ENCODE results near the gene JADE2.

Gene JADE2

DNA sequence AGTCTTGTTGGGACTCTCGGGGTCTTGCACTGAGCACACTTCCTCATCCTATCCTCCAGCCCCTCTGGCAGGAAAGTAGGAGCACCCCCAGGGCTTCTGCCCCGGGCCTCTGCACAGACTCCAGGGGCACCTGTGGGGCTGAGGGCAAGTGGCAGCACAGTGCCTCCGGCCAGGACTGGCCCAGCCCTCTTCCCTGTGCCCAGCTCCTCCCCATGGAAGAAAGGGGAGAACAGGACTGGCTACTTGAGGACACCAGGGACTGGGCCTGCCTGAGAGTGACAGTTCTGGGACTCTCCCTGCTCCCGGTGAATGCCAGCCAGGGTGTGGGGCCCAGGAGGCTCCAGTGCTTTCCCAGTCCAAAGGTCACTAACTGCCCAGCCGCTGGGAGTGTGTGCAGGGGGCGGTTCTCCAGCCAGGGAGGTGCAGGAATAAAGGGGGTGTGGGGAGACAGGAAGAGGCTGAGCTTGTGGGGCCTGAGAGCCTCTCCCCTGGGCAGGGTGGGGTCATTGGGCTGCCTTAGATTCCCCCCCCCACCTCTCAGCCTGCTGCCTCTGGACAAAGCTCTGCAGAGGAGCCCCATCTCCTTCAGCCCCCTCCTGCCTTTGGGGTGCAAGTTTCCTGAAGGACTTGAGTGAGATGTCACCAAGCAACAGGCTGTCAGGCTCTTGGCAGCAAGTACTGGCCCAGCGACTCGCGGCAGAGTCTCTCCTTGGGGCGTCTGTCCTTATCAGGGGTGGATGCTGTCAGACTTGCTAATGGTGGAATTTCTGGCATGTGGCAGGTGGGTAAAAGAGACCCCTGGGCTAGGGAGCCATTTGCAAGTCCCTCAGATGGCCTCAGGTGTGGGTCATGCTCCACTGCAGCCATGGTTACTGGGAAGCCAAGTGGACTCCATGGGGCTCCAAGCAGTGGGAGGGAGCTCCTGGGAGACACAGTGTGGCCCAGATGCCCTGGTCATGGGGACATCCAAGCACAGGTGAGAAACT, 19.1 kb upstream of the JADE2 start:
- TF ChIP-seq, protein P1, sequence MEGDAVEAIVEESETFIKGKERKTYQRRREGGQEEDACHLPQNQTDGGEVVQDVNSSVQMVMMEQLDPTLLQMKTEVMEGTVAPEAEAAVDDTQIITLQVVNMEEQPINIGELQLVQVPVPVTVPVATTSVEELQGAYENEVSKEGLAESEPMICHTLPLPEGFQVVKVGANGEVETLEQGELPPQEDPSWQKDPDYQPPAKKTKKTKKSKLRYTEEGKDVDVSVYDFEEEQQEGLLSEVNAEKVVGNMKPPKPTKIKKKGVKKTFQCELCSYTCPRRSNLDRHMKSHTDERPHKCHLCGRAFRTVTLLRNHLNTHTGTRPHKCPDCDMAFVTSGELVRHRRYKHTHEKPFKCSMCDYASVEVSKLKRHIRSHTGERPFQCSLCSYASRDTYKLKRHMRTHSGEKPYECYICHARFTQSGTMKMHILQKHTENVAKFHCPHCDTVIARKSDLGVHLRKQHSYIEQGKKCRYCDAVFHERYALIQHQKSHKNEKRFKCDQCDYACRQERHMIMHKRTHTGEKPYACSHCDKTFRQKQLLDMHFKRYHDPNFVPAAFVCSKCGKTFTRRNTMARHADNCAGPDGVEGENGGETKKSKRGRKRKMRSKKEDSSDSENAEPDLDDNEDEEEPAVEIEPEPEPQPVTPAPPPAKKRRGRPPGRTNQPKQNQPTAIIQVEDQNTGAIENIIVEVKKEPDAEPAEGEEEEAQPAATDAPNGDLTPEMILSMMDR (IDR thresholded peaks at IDR 0.05; ENCODE audit: low read depth, low read length): no peak
- TF ChIP-seq POLR2A (IDR thresholded peaks at IDR 0.05; ENCODE audit: extremely low read depth, insufficient read length): no peak
- TF ChIP-seq, protein P2, sequence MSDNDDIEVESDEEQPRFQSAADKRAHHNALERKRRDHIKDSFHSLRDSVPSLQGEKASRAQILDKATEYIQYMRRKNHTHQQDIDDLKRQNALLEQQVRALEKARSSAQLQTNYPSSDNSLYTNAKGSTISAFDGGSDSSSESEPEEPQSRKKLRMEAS (IDR thresholded peaks at IDR 0.05; ENCODE audit: low read depth, low read length): no peak
- no peak for TF ChIP-seq MYC (IDR thresholded peaks at IDR 0.05; ENCODE audit: low read depth, low read length)
- no peak for DNase-seq (ENCODE audit: low read depth)

DNA sequence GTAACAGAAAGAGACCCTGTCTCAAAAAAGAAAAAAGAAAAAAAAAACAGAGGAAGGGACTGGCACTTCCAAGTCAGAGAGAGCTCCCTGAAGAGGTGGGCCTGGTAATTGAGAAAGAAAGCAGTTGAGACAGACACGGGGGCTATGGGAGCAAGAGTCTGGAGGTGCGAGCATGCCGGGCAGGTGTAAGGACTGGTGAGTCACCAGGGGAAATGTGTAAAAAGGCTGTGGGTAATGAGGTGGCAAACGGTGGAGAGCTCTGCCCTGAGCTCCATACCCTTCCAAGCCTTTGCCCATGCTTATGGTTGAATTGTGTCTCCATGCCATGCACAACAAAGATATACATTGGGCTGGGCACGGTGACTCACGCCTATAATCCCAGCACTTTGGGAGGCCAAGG, 18.0 kb upstream of the JADE2 start:
- TF ChIP-seq, protein P2 (IDR thresholded peaks at IDR 0.05; ENCODE audit: low read depth, low read length): no peak
- TF ChIP-seq, protein P1 (IDR thresholded peaks at IDR 0.05; ENCODE audit: low read depth, low read length): no peak
- TF ChIP-seq POLR2A (IDR thresholded peaks at IDR 0.05; ENCODE audit: extremely low read depth, insufficient read length): no peak
- TF ChIP-seq MYC (IDR thresholded peaks at IDR 0.05; ENCODE audit: low read depth, low read length): no peak
- no peak for DNase-seq (ENCODE audit: low read depth)
- H3K4me3 ChIP-seq (ENCODE audit: low read depth, low read length): no peak overlapping the region

More for the DNA sequence above, 19.1 kb upstream of the JADE2 start:
- no peak overlapping the region for H3K4me3 ChIP-seq (ENCODE audit: low read depth, low read length)

DNA sequence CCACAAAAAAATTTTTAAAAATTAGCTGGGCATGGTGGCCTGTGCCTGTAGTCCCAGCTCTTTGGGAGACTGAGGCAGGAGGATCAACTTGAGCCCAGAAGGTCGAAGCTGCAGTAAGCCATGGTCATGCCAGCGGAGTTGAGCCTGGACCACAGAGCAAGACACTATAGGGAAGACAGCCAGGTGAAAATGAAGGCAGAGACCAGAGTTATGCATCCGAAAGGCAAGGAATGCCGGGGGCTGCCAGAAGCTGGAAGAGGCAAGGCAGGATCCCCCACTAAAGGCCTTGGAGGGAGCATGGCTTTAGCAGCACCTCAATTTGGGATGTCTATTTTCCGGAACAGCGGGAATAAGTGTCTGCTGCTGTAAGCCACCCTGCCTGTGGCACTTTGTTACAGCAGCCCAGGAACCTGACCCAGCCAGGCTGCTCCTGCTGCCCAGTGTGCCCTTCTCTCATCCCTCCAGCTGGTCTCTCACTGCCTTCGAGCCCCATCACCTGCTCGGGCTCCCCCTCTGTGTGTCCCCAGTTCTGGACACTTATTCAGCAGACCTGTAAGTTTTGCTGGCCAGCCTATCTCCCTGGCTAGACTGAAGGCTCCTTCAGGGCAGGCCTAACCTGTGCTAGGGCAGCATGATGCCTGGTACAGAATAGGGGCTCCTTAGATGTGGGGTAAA, 16.8 kb upstream of the JADE2 start:
- DNase-seq (ENCODE audit: low read depth): no peak
- H3K4me3 ChIP-seq (ENCODE audit: low read depth, low read length): no peak overlapping the region
- TF ChIP-seq, protein P2 (IDR thresholded peaks at IDR 0.05; ENCODE audit: low read depth, low read length): no peak
- no peak for TF ChIP-seq MYC (IDR thresholded peaks at IDR 0.05; ENCODE audit: low read depth, low read length)
- TF ChIP-seq, protein P1 (IDR thresholded peaks at IDR 0.05; ENCODE audit: low read depth, low read length): no peak
- TF ChIP-seq POLR2A (IDR thresholded peaks at IDR 0.05; ENCODE audit: extremely low read depth, insufficient read length): no peak

DNA sequence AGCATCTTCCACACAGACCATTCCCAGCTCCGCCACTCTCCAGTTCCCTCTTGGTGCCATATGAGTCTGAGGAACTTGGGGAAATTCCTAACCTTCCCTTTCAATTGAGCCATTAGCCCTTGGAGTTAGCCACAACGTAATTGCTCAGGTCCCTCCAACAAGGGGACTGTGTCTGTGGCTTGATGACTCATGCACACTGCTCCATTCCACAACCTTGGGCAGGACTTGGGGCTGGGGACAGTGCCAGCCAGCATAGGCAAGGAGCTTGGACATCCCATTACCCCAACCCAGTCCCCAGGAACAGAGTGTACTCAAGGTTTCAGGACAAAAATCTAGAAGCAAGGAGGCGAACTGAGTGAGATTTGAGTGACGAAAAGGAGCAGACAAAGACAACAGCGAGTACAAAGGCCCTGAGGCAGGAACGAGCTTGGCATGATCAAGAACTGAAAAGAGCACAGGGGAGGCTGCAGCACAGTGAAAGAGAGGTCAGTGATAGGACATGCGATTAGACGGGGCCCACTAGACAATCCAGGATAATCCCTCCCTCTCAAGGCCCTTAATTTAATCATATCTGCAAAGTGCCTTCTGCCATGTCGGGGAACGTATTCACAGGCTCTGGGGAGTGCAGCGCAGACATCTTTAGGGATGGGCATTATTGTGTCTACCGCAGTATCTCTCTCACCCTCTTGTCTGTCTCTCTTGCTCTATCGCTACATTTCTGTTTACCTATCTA, 16.0 kb upstream of the JADE2 start:
- H3K4me3 ChIP-seq (ENCODE audit: low read depth, low read length): no peak overlapping the region
- DNase-seq (ENCODE audit: low read depth): peak; percentile 80

More for the DNA sequence above, 16.0 kb upstream of the JADE2 start:
- TF ChIP-seq POLR2A (IDR thresholded peaks at IDR 0.05; ENCODE audit: extremely low read depth, insufficient read length) (no peak), MYC (IDR thresholded peaks at IDR 0.05; ENCODE audit: low read depth, low read length) (no peak)
- TF ChIP-seq, protein P2 (IDR thresholded peaks at IDR 0.05; ENCODE audit: low read depth, low read length): no peak
- TF ChIP-seq, protein P1 (IDR thresholded peaks at IDR 0.05; ENCODE audit: low read depth, low read length): no peak

All from NB4 (cell line).